Measurements from ENCODE around the gene NCK2.

The NCK2 gene

DNA sequence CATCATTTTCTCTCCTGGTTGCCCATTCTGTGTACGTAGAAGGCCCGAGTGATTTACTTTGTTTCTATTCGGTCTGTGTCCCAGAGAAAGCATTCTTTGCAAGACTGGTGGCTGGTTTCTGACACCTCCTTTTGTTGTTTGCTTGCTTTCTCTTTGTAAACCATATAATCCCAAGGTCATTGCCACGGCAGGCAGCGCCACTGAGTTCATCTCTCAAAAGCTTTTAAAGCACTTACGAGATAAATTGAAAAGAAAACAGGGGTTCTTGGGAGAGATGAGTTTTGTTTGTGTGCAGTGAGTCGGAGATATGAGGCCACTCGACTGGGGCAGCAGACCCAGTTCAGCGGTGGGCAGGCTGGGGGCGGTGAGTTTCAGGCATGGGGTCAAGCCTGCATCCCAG lies 137.6 kb downstream of the NCK2 start:
- Histone ChIP-seq H3K79me2 (peaks cover 9% of the 10 kb centered on the region), H3K4me2 (ENCODE audit: low read length) (no peak overlapping the region), H3K4me3 (ENCODE audit: low read depth, low read length) (no peak overlapping the region), H3K4me1 (peaks cover 2% of the 10 kb centered on the region), H3K36me3 (ENCODE audit: control insufficient read depth, insufficient read depth, low read length) (no peaks in the 10 kb centered on the region), H3K27ac (no peak overlapping the region), H3K9ac (no peak overlapping the region), H3K9me3 (ENCODE audit: control insufficient read depth, low read length) (no peaks in the 10 kb centered on the region), H2AFZ (no peak overlapping the region), H3K27me3 (ENCODE audit: control insufficient read depth, insufficient read depth, low read length) (no peaks in the 10 kb centered on the region)
- TF ChIP-seq, protein P1, sequence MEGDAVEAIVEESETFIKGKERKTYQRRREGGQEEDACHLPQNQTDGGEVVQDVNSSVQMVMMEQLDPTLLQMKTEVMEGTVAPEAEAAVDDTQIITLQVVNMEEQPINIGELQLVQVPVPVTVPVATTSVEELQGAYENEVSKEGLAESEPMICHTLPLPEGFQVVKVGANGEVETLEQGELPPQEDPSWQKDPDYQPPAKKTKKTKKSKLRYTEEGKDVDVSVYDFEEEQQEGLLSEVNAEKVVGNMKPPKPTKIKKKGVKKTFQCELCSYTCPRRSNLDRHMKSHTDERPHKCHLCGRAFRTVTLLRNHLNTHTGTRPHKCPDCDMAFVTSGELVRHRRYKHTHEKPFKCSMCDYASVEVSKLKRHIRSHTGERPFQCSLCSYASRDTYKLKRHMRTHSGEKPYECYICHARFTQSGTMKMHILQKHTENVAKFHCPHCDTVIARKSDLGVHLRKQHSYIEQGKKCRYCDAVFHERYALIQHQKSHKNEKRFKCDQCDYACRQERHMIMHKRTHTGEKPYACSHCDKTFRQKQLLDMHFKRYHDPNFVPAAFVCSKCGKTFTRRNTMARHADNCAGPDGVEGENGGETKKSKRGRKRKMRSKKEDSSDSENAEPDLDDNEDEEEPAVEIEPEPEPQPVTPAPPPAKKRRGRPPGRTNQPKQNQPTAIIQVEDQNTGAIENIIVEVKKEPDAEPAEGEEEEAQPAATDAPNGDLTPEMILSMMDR (IDR thresholded peaks at IDR 0.05): no peak

DNA sequence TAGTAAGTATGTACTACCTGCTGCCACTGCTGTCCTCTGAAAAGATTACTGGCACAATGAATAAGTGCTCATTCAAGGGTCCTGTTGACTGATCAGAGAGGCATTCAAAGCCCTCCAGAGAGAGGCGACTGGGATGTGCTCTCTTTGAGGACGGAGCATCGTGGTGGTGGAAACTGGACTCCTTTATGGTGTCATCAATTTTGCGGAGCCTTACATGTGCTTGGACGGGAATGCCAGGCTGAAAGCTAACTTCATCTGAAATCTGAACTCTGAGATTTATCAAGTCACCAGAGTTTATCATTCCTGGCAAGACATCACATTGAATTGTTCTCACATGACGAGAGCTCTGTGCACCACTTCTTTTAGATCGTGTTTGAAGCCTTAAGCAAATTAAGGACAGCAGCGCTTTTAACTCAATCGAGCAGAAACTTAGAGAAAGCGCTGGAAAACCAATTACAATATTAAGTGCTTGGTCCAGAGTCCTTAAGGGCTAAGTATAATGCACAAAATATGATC lies 138.3 kb downstream of the NCK2 start:
- peaks cover 7% of the 10 kb centered on the region for H3K4me1 ChIP-seq
- peaks cover 7% of the 10 kb centered on the region for H3K79me2 ChIP-seq
- H3K4me3 ChIP-seq (ENCODE audit: low read depth, low read length): no peak overlapping the region
- H3K27ac ChIP-seq: no peak overlapping the region
- H3K4me2 ChIP-seq (ENCODE audit: low read length): no peak overlapping the region
- H3K9ac ChIP-seq: no peak overlapping the region
- no peaks in the 10 kb centered on the region for H3K36me3 ChIP-seq (ENCODE audit: control insufficient read depth, insufficient read depth, low read length)
- no peaks in the 10 kb centered on the region for H3K27me3 ChIP-seq (ENCODE audit: control insufficient read depth, insufficient read depth, low read length)
- no peaks in the 10 kb centered on the region for H3K9me3 ChIP-seq (ENCODE audit: control insufficient read depth, low read length)
- TF ChIP-seq, protein P1 (IDR thresholded peaks at IDR 0.05): no peak
- H2AFZ ChIP-seq: no peak overlapping the region

DNA sequence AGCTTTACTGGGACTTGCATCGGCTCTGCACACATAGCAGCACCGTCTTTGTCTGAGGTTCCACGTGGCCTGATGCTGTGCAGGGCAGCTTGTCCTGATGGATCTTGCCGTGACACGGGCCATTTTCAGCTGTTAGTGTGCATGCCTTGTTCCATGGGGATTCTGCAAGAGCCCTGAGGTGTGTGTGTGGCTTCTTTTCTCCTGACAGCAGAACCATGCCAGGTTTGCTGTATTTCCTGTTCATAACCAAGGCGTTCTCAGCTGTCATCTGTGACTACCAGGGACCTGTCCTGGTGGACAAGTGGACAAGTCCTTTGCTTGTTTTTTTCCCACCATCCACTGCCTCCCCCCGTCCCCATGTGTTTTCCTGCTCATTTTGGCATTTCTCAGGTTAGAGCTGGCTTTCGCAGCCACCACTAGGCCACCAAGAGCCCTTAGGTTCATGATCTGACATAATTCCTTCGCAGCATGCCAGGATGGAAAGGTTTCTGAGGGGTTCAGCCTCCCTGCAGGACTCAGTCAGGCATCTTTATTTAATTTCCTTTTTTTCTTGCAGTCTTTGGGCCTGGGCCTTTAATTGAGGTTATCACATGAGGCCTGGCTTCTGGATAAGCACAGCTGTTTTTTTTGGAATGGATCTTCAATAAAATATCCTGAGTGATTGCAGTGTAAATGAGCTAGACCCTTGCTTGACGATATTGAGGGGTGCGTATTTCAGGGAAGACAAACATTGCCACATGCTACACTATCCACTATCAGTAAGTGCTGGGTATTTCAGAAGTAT lies 139.4 kb downstream of the NCK2 start:
- Histone ChIP-seq H3K36me3 (ENCODE audit: control insufficient read depth, insufficient read depth, low read length) (no peaks in the 10 kb centered on the region), H3K9ac (no peak overlapping the region), H3K27me3 (ENCODE audit: control insufficient read depth, insufficient read depth, low read length) (no peaks in the 10 kb centered on the region), H3K4me1 (peaks cover 7% of the 10 kb centered on the region), H3K27ac (no peak overlapping the region), H3K79me2 (peaks cover 8% of the 10 kb centered on the region), H2AFZ (no peak overlapping the region), H3K4me3 (ENCODE audit: low read depth, low read length) (no peak overlapping the region), H3K4me2 (ENCODE audit: low read length) (no peak overlapping the region), H3K9me3 (ENCODE audit: control insufficient read depth, low read length) (no peaks in the 10 kb centered on the region)
- TF ChIP-seq, protein P1 (IDR thresholded peaks at IDR 0.05): no peak

DNA sequence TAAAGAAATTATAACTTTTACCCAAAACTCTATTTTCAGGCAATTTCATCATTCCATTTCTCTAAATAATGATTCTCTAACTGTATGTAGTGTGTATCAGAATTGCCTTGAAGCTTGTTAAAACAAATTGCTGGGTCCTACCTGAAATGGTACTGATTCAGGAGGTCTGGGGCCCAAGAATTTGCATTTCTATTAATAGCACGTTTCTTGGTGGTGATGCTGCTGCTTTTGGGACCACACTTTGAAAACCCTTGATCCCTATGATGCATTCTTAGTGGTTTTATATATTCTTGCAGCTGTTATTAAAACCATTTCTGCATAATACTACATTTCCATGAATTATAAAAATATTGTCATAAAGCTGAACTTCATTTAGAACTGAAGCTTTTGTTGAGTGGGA lies 140.7 kb downstream of the NCK2 start:
- Histone ChIP-seq H3K4me3 (ENCODE audit: low read depth, low read length) (no peak overlapping the region), H3K4me2 (ENCODE audit: low read length) (no peak overlapping the region), H3K9ac (no peak overlapping the region), H2AFZ (no peak overlapping the region), H3K9me3 (ENCODE audit: control insufficient read depth, low read length) (no peaks in the 10 kb centered on the region), H3K27ac (no peak overlapping the region), H3K36me3 (ENCODE audit: control insufficient read depth, insufficient read depth, low read length) (no peaks in the 10 kb centered on the region), H3K27me3 (ENCODE audit: control insufficient read depth, insufficient read depth, low read length) (no peaks in the 10 kb centered on the region), H3K79me2 (peaks cover 8% of the 10 kb centered on the region), H3K4me1 (peaks cover 7% of the 10 kb centered on the region)
- TF ChIP-seq, protein P1 (IDR thresholded peaks at IDR 0.05): no peak

DNA sequence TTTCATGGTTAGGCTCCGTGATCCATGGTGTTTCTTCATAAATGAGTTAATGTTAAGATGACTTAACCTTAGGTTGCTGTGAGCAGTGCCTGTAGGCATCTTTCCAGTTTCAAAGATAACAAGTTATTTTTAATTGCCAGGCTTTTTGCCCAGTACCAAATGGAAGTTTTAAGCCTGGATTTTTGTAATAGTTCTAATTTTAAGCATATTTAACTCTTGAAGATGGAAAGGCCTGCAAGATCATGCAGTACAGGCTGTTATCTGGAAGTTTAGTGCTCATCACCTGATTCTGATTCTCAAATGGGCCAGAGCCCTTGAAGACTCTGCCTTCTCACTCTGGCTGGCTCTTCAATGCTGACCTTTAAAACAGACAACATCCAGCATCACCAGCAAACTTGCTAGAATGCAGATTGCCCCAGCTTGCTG lies 141.3 kb downstream of the NCK2 start:
- Histone ChIP-seq H3K79me2 (peaks cover 8% of the 10 kb centered on the region), H3K4me2 (ENCODE audit: low read length) (no peak overlapping the region), H3K4me1 (peaks cover 7% of the 10 kb centered on the region), H3K9ac (no peak overlapping the region), H3K27ac (no peak overlapping the region), H3K4me3 (ENCODE audit: low read depth, low read length) (no peak overlapping the region), H2AFZ (no peak overlapping the region), H3K9me3 (ENCODE audit: control insufficient read depth, low read length) (no peaks in the 10 kb centered on the region), H3K27me3 (ENCODE audit: control insufficient read depth, insufficient read depth, low read length) (no peaks in the 10 kb centered on the region), H3K36me3 (ENCODE audit: control insufficient read depth, insufficient read depth, low read length) (no peaks in the 10 kb centered on the region)
- TF ChIP-seq, protein P1 (IDR thresholded peaks at IDR 0.05): no peak
